Ovary (tissue), 9 donors: ENCODE data around the gene CGAS. TPM values are rescaled to one million over a fixed set of nuclear protein-coding genes. Genes with fewer than 3 reads are reported as not detected.

Experiments used
- DNase-seq, 5 donors: peaks; one replicate each; pipeline ENCODE4 v3.0.0-alpha.2; 2019 to 2020
- H3K27ac ChIP-seq, 2 donors: fragments of 200-600 bp; one replicate each; pipeline versions ENCODE4 v1.5.1 to v1.8.0; 2019 to 2022
- H3K27me3 ChIP-seq: fragments of 200-600 bp; one replicate; pipeline ENCODE4 v1.8.0; 2022
- H3K36me3 ChIP-seq: fragments of 200-600 bp; sonication (generic); one replicate; pipeline ENCODE4 v1.5.1; 2019
- H3K4me1 ChIP-seq: one replicate; pipeline ENCODE4 v1.8.1; 2013; ENCODE audit warnings: mild to moderate bottlenecking, moderate library complexity; ENCODE audit not compliant: insufficient read depth
- H3K4me3 ChIP-seq: fragments of 200-600 bp; sonication (generic); one replicate; pipeline ENCODE4 v1.5.1; 2017
- H3K9me3 ChIP-seq, 2 donors: fragments of 200-600 bp in 1 of 2; sonication (generic) in 1 of 2; one replicate each; pipeline versions ENCODE4 v1.5.1 to v1.8.1; 2013 to 2019; ENCODE audit warnings: mild to moderate bottlenecking in 1 of 2, moderate library complexity in 1 of 2
- EP300 ChIP-seq: sonication (generic); formaldehyde crosslinking; IDR thresholded peaks from one replicate; pipeline ENCODE4 v1.6.1; 2017; ENCODE audit warnings: antibody characterized with exemption
- POLR2A ChIP-seq: fragments of 450-650 bp; IDR thresholded peaks from one replicate; pipeline ENCODE4 v1.6.1; 2017; ENCODE audit warnings: antibody characterized with exemption, mild to moderate bottlenecking, moderate library complexity
- WGBS, 3 donors: extraction: QIAGEN DNeasy Blood & Tissue Kit in 1 of 3; methylation state at CpG; one replicate each; pipeline versions ENCODE4 v1.1.5 to v1.1.7; 2013 to 2017; 5-methylcytosine and 5-hydroxymethylcytosine counted together
- intact Hi-C, 4 donors: fragments of 100-400 bp; cut with DNase I; formaldehyde crosslinking; loops; one replicate each; pipeline versions ENCODE4 v1.11.0 to v1.15.1; 2022 to 2023
- polyA plus RNA-seq, 2 donors: library from polyadenylated mRNA; stranded (reverse); fragments of 200-250 nt in 1 of 2; fragments of 350-450 nt in 1 of 2; fragmentation: Illumina TruSeq in 1 of 2; extraction: RNeasy Lipid Tissue Mini Kit (QIAGEN cat#74804) in 1 of 2; gene quantifications; one replicate each; pipeline ENCODE4 v1.2.3, GENCODE V29; 2013 to 2014
- small RNA-seq: library from RNA; depleted of rRNA; stranded (forward); fragments of <200 nt; gene quantifications from one replicate; pipeline ENCODE3, GENCODE V24; 2016
- total RNA-seq, 7 donors: library from RNA; depleted of rRNA in 2 of 7; stranded (reverse); fragments of >200 nt in 2 of 7; fragmentation: NEBNext Ultra II Directional in 3 of 7; extraction: Animal tissue kit (Norgen Biotek cat#: 25700) in 3 of 7; gene quantifications; one replicate each; pipeline versions ENCODE4 v1.1.0 to v1.2.4, GENCODE V29; 2016 to 2023
- TF ChIP-seq, protein P1 (sequence below), 3 donors: fragments of 450-650 bp in 2 of 3; fragments of 200-600 bp in 1 of 3; IDR thresholded peaks; one replicate each; pipeline versions ENCODE4 v1.5.1 to v1.8.0; 2016 to 2022; ENCODE audit warnings: antibody characterized with exemption in 3 of 3, mild to moderate bottlenecking in 1 of 3
- donor health status: DM: no; HTN: no; CAD: no; lungs with moderate emphysema.
- donor health status: DM: no; HTN: no; CAD: no.
- donor health status: Bipolar disorder and iron deficiency.
- donor health status: DM: yes; HTN: yes; CAD: no.
- donor health status: DM: no; HTN: no; CAD: no.
- donor health status: DM: yes; HTN: yes; CAD: no.

The CGAS gene
- total and polyA plus RNA-seq, 9 donors = 1.2 to 4.4 (median 2.8) TPM

DNA sequence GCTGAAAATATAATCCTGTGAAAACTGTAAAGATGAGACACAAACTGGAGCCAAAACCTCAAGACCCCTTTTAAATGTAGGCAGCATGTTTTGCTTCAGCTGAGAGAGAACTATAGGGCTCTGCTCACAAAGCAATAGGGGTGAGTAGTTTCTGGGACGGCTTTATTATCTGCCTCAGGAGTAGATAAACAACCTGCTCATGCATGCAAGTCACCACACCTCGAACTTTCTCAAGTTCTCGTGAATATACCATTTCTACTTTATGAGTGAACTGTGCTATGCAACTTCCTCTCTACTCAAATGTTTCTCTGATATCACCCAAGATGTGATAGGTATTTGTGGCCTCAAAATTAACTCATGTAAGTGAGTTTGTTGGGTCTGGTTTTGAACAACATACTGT, 74.9 kb downstream of the CGAS start:
- no peaks in the 10 kb centered on the region for H3K27me3 ChIP-seq
- 50 to 59% (median 57%) methylated on average over 3 of the region's 3 CpGs for WGBS, 3 donors
- DNase-seq = no peak
- H3K27ac ChIP-seq = no peak overlapping the region
- TF ChIP-seq POLR2A (no peak), EP300 (no peak)
- TF ChIP-seq, protein P1, sequence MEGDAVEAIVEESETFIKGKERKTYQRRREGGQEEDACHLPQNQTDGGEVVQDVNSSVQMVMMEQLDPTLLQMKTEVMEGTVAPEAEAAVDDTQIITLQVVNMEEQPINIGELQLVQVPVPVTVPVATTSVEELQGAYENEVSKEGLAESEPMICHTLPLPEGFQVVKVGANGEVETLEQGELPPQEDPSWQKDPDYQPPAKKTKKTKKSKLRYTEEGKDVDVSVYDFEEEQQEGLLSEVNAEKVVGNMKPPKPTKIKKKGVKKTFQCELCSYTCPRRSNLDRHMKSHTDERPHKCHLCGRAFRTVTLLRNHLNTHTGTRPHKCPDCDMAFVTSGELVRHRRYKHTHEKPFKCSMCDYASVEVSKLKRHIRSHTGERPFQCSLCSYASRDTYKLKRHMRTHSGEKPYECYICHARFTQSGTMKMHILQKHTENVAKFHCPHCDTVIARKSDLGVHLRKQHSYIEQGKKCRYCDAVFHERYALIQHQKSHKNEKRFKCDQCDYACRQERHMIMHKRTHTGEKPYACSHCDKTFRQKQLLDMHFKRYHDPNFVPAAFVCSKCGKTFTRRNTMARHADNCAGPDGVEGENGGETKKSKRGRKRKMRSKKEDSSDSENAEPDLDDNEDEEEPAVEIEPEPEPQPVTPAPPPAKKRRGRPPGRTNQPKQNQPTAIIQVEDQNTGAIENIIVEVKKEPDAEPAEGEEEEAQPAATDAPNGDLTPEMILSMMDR (IDR thresholded peaks at IDR 0.05) = no peak
- H3K4me1 ChIP-seq = no peaks in the 10 kb centered on the region
- no peaks in the 10 kb centered on the region for H3K36me3 ChIP-seq
- intact Hi-C loops = no loop called here
- H3K4me3 ChIP-seq = no peak overlapping the region
- no peaks in the 10 kb centered on the region for H3K9me3 ChIP-seq

DNA sequence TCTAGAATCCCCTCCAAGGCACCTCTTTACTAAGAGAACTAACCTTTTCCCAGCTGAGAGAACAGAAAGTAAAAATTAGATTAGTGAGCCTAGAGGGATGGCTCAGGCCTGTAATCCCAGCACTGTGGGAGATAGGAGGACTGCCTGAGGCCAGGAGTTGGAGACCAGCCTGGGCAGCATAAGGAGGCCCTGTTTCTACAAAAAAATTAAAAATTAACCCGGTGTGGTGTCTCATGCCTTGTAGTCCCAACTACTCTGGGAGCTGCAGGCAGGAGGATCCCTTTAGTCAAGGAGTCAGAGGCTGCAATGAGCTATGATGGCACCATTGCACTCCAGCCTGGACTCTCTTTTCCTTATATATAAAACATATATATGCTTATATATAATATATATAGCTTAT, 76.9 kb downstream of the CGAS start:
- 64 to 81% (median 72%) methylated on average over 1 of the region's 1 CpG for WGBS, 3 donors
- intact Hi-C loops = no loop called here
- no peak overlapping the region for H3K27ac ChIP-seq
- no peak for DNase-seq
- H3K4me3 ChIP-seq = no peak overlapping the region
- no peaks in the 10 kb centered on the region for H3K4me1 ChIP-seq
- H3K36me3 ChIP-seq = no peaks in the 10 kb centered on the region
- H3K9me3 ChIP-seq = peaks cover 0 to 3% of the 10 kb centered on the region in 2 donors
- TF ChIP-seq, protein P1 (IDR thresholded peaks at IDR 0.05) = no peak
- TF ChIP-seq POLR2A (no peak), EP300 (no peak)
- no peaks in the 10 kb centered on the region for H3K27me3 ChIP-seq

Small RNAs within 50 kb of the gene (small RNA-seq; reads per million reads assigned to genes)
- not detected for gene RN7SL827P
- gene RNU6-975P = not detected

Other genes with a start within 250 kb of the CGAS start
- under 1 TPM in 1 of 7 donors, not detected in 6; 0.40 TPM for gene KHDC1L, start 226.8 kb downstream of the CGAS start, total RNA-seq
- not detected for gene KHDC1L, start 226.8 kb downstream of the CGAS start, polyA plus RNA-seq
- 1 to 10 TPM; 1.3 to 4.6 (median 3.3) TPM for gene KHDC1, start 189.1 kb downstream of the CGAS start, total RNA-seq
- 1 to 10 TPM; 3.0 to 3.6 TPM for gene KHDC1, start 189.1 kb downstream of the CGAS start, polyA plus RNA-seq
- not detected for gene DPPA5, start 98.0 kb downstream of the CGAS start, total RNA-seq
- gene DPPA5, start 98.0 kb downstream of the CGAS start, polyA plus RNA-seq = under 1 TPM in 1 of 2 donors, not detected in 1; 0.68 TPM
- gene KHDC3L, start 89.6 kb downstream of the CGAS start, total RNA-seq = not detected
- gene KHDC3L, start 89.6 kb downstream of the CGAS start, polyA plus RNA-seq = under 1 TPM in 1 of 2 donors, not detected in 1; 0.73 TPM
- gene OOEP, start 82.4 kb downstream of the CGAS start, total RNA-seq = under 1 TPM in 2 of 7 donors, not detected in 5; 0.25 to 0.69 TPM
- gene OOEP, start 82.4 kb downstream of the CGAS start, polyA plus RNA-seq = 1 to 10 TPM in 1 of 2 donors, under 1 TPM in 1; 0.43 to 1.5 TPM
- 1 to 10 TPM in 5 of 7 donors, under 1 TPM in 2; 0.88 to 3.6 (median 1.3) TPM for gene DDX43, start 57.5 kb downstream of the CGAS start, total RNA-seq
- 1 to 10 TPM in 1 of 2 donors, under 1 TPM in 1; 0.83 to 2.4 TPM for gene DDX43, start 57.5 kb downstream of the CGAS start, polyA plus RNA-seq
- gene MTO1, start 9.4 kb upstream of the CGAS start, total RNA-seq = 10 to 100 TPM; 23.2 to 43.1 (median 32.2) TPM
- gene MTO1, start 9.4 kb upstream of the CGAS start, polyA plus RNA-seq = 10 to 100 TPM; 19.8 to 20.7 TPM
- over 10,000 TPM; 15,703 to 19,058 (median 16,968) TPM for gene EEF1A1, start 68.7 kb upstream of the CGAS start, total RNA-seq
- over 10,000 TPM; 15,578 to 19,769 TPM for gene EEF1A1, start 68.7 kb upstream of the CGAS start, polyA plus RNA-seq
- gene SLC17A5, start 201.7 kb upstream of the CGAS start, total RNA-seq = 10 to 100 TPM in 1 of 7 donors, 1 to 10 TPM in 6; 6.3 to 18.3 (median 7.0) TPM
- 10 to 100 TPM in 1 of 2 donors, 1 to 10 TPM in 1; 4.3 to 15.5 TPM for gene SLC17A5, start 201.7 kb upstream of the CGAS start, polyA plus RNA-seq
- 1 to 10 TPM; 1.5 to 5.3 (median 3.2) TPM for gene CD109, start 243.9 kb upstream of the CGAS start, total RNA-seq
- 1 to 10 TPM; 1.2 to 5.8 TPM for gene CD109, start 243.9 kb upstream of the CGAS start, polyA plus RNA-seq